NCI-H146 (cell line): Measurements from ENCODE around the gene SV2C.
A peak's percentile ranks its signal among the peaks of the same experiment; 100 is the strongest.

Experiments
- DNase-seq: peaks from one replicate; lab custom pipeline; 2025; lab: John Stamatoyannopoulos, UW

SV2C gene

DNA sequence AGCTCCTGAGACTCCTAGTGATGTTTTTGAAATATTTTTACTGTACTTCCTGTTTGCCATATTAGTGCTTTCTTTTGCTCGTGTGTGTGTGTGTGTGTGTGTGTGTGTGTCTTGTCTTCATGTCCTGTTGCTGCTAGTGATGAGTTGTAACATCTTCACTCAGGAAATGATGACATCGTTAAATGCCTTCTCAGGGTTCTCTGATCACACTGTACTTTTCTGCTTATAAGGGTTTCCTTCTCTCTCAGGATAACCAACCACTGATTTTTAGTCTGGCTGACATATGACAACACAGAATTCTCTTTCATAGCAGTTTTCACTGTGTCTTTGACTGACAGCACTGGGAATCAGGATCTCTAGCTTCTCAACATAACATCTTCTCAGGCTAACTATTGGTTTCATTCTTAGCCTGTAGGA lies 16.1 kb downstream of the SV2C start:
- no peak for DNase-seq

DNA sequence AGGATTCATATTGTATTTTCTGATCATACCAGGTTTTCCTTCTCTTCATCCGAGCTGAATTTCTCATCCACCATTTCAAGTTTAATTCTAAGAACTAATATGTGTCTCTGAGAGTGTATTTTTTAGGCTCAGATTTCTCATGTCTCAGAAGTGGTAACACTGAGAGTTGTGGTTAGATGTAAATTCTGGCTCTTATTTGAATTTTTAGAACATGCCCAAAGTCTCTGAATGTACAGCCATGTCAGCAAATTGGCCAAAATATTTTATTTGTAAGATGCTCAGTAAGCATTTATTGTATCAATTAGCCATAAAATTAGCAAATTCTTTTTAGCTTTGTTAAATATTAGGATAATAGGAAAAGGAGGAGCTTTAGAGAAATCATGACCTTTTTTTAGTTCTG lies 16.6 kb downstream of the SV2C start:
- DNase-seq, result no peak

DNA sequence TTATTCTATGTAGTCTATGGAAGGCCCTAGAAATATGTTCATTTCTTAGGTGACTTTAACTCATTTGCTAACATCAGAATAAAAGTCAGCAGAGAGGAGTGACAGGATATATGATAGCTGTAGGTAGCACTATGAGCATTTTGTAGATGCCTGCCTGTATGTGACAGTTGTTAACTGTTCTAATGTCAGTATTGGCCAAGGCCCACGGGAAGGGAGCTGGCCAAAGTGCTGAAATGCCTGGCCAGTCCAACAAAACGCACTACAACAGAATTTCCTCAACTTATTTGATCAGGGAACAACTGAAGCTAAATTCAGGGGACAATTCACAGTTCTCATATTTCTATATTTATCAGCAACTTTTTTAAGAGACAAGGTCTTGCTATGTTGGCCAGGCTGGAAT lies 20.8 kb downstream of the SV2C start:
- DNase-seq, result no peak

DNA sequence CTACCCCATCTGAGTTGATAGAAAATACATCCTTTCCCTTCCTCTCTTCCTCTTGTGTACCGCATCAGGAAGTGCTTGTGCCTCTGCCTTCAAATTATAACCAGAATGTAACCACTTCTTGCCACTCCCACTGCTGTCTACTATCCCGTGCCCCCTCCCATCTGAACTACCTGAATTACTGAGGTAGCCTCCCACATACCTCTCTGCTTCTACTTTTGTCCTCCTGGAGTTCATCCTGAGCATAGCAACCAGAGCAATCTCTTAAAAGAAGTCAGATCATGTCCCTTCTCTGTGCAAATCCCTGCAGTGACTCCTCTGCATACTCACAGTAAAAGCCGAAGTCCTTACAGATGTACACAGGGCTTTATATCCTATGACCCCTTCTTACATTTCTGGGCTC lies 23.0 kb downstream of the SV2C start:
- DNase-seq, result no peak

DNA sequence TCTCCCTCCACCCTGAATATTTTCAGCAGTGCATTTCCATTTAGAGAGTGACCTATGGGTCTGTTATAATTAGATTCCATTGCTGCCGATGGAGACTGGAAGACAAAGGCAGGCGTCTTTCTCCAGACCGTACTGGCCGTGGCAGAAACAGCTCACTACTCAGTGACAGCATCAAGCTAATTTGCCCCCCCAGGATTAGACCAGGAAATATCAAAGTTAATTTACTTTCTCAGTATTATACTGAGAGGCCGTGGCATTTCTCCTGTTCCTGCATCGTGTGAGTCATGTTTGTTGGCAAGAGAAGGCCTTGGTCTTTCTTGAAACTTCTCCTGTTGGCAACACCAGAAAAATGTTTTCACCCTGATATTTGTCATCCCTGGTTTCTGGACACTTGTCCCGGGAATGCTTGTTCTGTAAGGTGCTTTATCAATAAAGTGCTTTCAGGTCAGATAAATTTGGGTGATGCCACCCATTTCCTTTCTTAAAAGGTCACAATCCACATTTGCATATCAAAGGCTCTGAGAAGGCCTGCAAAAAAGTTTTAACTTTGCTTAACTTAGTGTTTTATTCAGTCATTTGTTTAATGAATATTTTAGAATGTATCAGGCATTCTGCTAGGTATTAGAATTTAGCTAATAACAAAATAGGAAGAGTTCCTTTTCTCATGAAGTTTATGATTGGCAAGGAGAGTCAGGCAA lies 28.4 kb downstream of the SV2C start:
- DNase-seq, result no peak

DNA sequence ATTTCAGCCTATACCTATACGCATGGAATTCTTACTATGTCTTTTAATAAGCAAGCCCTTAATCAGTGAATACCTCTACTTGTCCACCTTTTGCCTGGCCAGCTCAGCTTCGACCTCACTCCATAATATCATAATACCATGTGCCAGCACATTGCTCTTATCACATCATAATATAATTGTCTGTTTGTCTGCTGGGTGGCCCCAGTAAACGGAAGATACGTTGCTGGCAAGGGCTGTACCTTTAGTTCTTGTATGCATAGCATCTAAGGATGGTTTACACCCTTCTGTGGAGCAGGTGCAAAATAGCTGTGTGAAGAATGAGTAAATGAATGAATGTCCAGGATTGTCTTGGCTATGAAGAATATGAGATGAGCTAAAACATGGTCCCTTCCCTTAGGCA lies 29.9 kb downstream of the SV2C start:
- no peak for DNase-seq

DNA sequence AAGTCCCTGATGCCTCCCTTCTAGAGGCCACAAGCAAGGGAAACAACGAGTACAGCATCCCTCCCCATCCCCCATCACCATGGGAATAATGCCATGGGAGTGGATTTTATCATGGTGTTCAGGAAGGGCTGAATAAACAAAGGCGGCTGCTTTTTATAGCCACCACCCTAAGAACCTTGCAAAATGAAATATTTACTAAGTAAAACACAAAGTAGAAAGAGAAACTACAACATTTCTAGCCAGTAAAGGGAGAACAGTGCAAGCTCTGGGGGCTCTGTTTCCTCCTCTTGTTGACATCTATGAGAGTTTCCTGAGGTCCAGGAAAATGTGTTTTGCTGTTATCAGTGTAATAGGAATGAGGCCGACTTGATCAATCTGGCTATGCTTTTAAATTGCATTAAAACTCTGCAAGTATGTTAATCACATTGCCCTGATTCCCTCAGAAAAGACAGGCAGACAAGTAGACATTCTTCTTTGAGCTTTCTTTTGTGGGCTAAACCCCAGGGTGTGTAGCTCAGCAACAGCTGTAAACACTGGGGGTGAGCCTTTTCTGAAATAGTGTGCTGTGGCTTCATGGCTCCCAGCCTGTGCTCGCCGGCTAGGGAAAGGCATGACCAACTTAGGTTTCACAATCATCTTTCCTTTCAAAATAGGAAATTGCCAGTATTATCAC lies 31.1 kb downstream of the SV2C start:
- no peak for DNase-seq

DNA sequence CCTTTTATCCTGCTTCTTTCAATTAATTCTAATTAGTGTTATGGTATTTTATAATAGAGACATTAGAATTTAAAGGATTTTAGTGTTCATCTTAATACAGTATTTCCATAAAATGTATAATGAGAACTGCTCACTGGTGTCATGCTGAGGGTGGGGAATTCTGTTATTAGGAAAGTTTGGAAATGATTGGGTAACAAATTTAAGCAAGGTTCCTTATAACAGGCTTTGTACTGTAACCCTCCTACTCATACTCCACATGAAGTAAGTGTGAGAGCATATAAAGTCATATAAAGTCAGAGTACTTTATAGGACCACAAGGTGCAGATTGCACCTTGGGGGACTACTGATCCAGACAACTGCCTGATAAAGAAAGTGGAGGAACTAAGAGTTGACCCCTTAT lies 42.2 kb downstream of the SV2C start:
- no peak for DNase-seq

DNA sequence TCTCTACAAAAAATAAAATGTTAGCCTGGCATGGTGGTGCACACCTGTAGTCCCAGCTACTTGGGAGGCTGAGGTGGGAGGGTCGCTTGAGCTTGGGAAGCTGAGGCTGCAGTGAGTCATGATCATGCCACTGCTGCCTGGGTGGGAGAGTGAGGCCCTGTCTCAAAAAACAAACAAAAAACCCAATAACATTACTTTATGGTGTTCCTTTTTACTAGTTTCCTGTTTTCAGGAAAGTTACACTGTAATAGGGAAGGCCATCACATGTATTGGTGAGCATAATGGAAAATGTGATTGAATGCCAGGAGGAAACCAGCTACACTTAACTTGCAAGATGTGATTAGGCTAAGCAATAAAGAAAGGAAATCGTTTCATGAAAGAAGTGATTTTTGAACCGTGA lies 42.7 kb downstream of the SV2C start:
- DNase-seq, result no peak

DNA sequence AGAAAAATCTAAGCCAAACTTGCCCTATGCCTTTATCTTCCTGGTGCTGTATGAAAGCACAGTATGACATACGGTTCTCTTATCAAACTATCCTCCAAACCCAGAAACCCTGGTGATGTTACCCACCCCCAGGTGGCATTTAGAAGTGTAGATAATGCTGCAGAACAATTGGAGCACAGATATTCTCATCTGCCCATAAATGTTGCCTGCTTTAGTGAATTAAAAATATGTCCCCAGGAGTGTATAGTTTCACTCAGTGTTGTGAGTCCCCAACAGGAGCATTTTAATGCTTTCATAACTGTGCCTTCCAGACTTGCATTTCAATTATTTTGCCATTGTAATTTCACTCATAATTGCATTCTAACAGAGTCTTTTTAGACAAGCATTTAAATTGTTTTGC lies 50.8 kb downstream of the SV2C start:
- no peak for DNase-seq

DNA sequence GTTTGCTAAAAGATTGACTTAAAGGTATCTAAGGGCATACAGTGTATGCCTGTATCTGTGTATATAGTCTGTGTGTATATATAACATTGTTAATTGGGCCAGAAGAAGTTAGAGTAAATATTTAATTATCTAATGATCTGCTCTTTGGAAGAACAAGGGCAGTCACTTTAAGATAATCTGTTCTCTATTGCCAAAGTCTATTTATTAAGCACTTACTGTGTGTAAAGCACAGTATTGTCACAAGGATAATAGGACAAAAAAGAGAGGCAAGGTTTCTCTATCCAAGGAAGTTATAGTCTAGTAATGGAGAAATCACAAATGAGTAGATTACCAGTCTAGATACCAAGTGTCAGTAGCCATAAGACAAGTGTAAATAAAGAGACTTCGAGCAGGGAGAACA lies 51.5 kb downstream of the SV2C start:
- DNase-seq, result no peak

DNA sequence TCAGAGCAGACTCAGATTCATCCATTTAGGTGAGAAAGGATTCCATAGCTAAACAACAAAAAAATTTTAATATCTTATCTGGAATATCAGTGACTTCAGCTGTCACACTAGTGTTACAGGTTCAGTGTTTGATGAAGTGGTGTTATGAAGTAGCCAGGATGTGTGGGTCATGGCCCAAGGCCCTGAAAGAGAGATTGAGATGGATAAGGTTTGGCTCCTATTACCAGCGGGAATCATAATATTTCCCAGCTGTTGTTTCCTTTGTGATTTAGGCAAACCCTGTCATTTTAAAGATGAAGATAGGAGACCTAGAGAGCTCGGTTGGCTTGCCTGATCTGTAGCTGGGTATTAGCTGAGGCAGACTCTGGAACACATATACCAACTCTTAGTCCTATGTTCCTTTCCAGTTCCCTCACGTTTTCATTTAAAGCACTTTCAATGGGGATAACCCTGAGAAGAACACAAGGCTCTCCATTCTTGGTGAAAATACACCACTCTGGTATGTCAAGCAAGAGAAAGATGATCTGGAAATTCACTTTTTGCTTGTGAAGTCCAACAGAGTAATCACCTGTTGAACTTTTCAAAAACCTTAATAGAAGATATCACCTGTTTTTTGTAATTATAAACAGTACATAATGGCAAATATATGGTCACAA lies 54.8 kb downstream of the SV2C start:
- no peak for DNase-seq

DNA sequence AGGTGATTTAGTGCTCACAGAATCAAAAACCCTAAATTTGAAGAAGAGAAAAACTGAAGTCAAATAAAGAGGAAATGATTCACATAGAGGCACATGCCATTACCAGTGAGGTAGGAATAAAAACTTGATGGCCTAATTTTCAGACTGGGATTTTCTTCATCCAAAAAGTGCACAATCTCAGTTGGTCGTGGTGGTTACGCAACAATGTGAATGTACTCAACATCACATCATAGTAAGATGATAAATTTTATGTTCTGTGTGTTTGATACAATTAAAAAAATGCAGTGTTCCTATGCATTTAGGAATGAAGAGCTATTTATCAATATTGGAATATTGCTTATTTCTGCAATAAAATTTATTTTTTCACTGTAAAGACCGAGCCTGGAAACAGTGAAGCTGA lies 60.7 kb downstream of the SV2C start:
- no peak for DNase-seq

DNA sequence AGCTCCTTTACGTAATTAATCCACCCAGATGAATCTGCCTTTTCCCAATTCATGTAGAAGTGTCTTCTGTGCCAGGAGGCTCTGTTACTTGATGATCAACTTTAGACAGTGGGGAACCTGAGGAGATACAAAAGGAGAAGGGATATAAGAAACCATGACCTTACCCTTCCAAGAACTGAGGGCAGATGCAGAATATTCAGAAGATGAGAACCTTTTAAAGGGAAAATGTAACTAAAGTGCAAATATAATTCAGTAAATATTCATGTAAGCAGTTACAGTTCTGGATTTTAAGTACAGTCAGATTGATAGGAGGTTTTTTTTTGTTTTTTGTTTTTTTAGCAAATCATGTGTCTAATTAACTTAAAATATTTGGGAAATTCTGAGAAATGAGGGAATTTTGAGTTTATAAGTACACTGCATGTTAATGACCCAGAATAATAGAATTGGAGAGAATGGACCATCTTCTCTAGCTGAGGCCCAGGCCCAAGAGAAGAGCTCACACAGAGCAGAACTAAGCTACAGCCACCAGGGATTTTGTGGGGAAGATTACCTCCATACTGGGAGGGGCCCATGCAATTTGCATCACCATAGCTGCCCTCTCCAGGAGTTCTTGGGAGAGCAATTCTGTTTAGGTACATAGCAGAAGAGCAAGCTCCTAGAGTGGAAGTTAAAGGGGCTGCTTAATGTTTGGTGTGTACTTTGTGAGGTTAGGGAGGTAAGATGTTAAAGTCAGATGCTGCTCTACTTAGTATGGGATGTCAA lies 61.5 kb downstream of the SV2C start:
- DNase-seq, result no peak

DNA sequence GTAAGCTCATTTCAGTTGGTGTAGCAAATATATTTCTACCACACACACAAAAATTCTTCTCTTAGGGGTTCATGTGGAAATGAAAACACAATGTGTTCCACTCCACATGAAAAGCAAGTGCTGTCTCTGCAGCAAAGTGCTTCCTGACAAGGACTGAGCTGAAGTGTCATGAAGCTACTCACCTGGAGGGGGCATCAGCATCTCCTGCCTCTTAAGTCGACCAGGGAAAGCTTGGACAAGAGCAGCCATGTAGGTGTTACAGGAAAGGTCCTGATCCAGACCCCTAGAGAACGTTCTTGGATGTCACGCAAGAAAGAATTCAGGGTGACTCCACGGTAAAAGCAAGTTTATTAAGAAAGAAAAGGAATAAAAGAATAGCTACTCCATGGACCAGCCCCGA lies 62.8 kb downstream of the SV2C start:
- peak; percentile 2 for DNase-seq

DNA sequence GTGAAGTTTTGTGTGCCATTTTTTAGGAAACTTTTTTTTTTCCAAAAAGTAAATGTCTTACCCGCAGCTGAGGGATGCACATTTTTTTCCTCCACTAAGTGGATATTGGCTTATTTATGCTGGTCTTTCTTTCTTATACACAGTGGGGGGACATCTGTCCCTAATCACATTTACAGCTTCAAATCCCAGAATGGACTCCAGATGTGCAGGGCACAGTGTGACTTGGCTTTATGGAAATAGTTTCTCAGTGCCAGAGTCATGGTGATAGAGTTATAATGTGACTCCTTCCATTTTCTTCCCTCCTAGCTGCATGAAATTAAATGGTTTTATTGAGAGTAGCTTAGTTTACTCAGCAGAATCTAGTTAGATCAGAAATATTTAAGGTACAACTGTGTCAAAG lies 66.5 kb downstream of the SV2C start:
- DNase-seq, result no peak

DNA sequence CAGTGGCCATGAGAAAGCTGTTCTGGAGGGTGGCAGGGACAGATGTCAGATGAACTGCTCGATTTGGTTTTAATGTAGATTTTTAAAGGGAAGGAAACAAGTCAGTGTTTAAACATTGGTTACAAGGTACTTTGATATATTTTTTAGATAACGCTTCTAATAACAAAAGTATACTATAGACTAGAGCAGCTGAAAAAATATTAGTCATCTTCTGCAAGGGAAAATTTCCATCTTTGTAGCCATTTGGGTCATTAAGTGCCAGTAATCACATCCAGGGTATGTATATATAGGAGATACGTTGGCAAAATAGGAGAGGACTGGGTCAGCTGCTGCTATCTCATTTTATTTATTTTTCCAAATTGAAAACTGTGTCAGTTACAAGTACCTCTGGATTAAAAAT lies 69.0 kb downstream of the SV2C start:
- no peak for DNase-seq

DNA sequence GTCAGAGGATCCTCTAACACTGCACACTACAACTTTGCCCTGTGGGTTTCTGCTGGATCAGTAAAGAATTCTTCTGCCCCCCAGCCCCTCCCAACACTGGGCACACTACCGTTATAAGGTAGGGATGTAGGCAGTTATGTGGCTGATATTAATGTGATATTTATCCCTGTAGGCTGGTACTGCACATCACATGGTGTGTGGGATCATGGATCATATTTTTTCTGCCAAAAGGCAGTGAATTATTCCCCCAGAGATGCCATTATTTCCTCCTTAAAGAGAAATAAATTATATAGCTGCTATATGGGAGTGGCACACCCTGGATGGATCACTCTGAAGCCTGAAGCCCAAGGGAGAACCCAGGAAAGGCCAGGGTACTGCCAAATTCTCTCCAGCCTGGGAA lies 69.5 kb downstream of the SV2C start:
- DNase-seq, result no peak

DNA sequence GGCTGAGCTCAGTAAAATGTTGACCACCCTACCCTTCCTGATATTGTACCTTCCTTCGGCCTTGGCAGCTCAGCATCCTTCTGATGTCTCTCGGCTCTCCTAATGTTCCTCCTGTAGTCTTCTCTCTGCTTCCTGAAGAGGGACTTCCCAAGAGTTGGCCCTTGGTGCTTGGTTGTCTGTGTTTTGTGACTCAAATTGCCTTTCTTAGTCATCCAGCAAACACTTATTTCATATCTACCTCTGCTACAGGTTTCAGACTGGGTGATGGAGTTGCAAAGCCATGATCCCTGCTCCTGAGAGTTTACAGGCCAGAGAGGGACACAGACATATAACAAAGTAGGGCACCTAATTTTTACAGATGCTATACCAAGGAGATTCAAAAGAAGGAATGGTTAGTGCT lies 70.1 kb downstream of the SV2C start:
- no peak for DNase-seq

DNA sequence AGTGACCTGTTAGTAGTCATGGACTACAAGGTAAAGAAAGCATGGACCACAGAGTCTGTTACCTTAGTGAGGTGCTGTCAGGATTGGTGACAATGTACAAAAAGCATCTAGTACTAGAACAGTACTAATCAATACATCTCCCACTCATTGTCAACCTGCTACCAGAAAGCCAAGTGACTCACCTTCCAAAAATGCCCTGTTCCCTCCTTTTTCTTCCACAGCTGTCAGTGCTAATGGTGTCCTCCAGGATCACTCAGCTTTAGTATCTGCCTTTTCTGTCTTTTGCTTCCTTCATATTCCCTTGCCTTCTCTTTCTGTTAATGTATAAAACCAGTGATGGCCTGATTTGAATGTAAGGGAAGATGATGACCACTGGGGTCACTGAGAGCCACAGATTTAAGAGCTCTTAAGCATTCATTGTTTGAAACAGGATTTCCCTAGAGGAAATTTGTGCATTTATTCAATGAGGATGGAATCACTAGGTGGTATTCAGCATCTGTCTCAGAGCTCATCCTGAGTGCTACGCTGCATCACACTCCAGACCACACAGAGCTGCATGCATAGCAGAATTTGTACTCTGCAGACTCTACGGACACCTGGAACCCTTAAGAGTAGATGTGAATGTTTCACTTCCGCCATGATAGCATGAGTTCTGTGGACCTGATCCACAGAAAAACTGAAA lies 71.0 kb downstream of the SV2C start:
- DNase-seq, result no peak

DNA sequence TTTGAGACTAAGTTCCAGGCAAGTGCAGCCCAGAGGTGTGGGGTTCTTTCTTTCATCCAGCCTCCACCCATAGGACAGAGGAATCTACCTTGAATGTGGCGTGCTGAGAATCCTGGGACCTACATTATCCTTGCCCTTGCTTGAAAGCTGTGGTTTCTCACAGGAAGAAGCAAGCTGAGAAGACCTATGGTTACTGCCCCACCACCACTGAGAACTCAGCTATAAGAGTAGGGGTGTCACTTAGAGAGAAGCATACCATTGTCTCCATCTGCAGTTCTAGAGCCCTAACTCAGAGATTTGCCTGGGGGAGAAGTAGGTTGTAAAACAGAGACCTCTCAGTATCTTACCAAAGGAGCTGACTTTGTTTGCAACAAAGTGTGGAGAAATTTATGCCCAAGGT lies 72.4 kb downstream of the SV2C start:
- DNase-seq, result no peak

DNA sequence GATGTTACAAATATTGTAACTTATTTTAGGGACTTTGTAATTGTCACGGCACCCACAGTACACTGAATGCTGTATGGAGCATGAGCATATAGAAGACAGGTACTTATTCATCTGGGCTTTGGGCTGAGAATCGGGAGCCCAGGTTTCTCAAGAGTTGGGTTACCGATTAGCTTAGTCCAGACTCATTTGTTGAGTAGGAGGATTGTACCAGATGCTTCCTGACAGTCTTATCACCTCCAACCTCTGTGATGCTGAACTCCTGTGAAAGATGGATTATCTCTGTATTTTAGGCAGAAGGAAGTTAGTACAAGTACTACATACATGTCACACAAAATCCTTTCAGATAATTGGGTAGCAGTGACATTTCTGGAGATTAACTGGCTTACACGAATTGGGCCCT lies 79.2 kb downstream of the SV2C start:
- DNase-seq, result no peak
